Activated B cell treated with CpG ODN at 0.5 μM for 24 hours (primary cell): ENCODE results near the gene TCF4. TPM values are rescaled to one million over a fixed set of nuclear protein-coding genes. Genes with fewer than 3 reads are reported as not detected.

Experiments used
- ATAC-seq: fragments of 200-7000 bp; cut with Tn5 transposase; one replicate; pipeline ENCODE4 v1.10.0; 2021; ENCODE audit warnings: low read depth, mild to moderate bottlenecking, moderate library complexity
- CTCF ChIA-PET: fragments of 350-600 bp; sonication (Branson Sonifier 250); formaldehyde crosslinking; loops from one replicate; lab custom pipeline; 2021; ENCODE audit warnings: antibody characterized with exemption; lab: Charles Lee
- POLR2A ChIA-PET: fragments of 350-600 bp; sonication (Branson Sonifier 250); formaldehyde crosslinking; loops from one replicate; lab custom pipeline; 2021; ENCODE audit warnings: antibody characterized with exemption; lab: Charles Lee
- DNase-seq: peaks from one replicate; pipeline ENCODE4 v3.0.0; 2022
- H3K27ac Mint-ChIP-seq: one replicate; pipeline ENCODE4 v1.8.0; 2020; ENCODE audit warnings: mixed read lengths
- H3K27me3 Mint-ChIP-seq: one replicate; pipeline ENCODE4 v1.8.0; 2021; ENCODE audit warnings: mixed read lengths
- H3K36me3 Mint-ChIP-seq: one replicate; pipeline ENCODE4 v1.8.0; 2021; ENCODE audit warnings: low read depth, mixed read lengths
- H3K4me1 Mint-ChIP-seq: one replicate; pipeline ENCODE4 v1.8.0; 2021; ENCODE audit warnings: mixed read lengths
- H3K4me3 Mint-ChIP-seq: one replicate; pipeline ENCODE4 v1.8.0; 2020; ENCODE audit warnings: mild to moderate bottlenecking, mixed read lengths
- H3K9me3 Mint-ChIP-seq: one replicate; pipeline ENCODE4 v1.8.0; 2020; ENCODE audit warnings: mixed read lengths
- CTCF ChIP-seq: fragments of 200-600 bp; IDR thresholded peaks from one replicate; pipeline ENCODE4 v1.8.0; 2022; ENCODE audit warnings: antibody characterized with exemption, mild to moderate bottlenecking
- intact Hi-C: fragments of 100-400 bp; cut with micrococcal nuclease; formaldehyde crosslinking; loops from one replicate; pipeline ENCODE4 v1.15.1; 2024
- total RNA-seq: library from RNA; stranded (reverse); gene quantifications from 2 replicates; pipeline ENCODE4 v1.2.3, GENCODE V29; 2022

Gene TCF4
- total RNA-seq, 1 donor from 2014 or later: 270 TPM

DNA sequence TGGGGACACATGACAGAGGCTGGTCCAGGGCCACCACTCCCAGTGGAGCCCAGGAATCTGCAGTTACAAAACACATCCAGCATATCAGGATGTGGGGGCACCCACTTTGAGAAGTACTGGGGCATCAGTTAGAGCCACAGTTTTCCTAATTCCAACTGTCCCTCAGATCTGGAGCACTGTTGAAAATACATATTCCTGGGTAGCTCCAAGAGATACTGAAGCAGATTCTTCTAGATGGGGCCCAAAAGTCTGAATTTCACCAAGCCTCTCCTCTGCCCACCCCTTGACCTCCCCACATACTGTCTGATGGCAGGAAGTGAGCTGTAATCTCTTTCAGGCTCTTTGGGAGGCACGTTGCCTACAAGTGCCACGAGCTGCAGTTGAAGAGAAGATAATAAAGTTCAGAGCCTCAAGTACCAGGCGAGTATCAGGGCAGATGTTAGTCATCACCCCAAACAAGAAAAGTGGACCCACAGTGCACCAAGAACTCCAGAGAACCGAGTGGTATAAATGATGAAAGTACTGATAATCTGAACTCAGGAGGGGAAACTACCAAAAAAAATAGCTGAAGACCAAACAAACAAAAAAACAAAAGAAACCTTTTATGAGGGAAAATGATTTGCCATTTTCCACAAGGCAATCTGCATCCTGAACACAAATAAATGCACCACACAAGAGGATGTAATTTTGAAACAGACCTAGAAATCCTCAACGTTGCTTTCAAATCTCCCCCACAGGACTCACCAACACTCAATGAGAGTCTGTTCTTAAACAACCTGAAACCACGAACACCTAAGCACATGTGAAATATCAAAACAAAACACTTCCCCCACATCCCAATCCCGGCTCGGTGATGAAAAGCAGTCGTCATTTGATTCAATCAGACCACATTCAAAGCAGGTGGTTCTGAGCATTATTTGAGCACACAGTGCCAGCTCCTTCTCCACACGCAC, 98.7 kb downstream of the TCF4 start:
- DNase-seq (no peak), ATAC-seq (peak; percentile 56)
- Mint-ChIP-seq H3K27me3 (no peaks in the 10 kb centered on the region), H3K9me3 (no peaks in the 10 kb centered on the region), H3K4me1 (peaks cover 18% of the 10 kb centered on the region), H3K27ac (peak overlapping the region; percentile 33), H3K36me3 (no peaks in the 10 kb centered on the region), H3K4me3 (peak overlapping the region; percentile 57)
- ChIA-PET CTCF (no interaction called here), POLR2A (interaction anchor here (0.8 to 1.1 kb wide), 2 partner anchors 15 to 21 kb away, joined by 3 read pairs; no protein-coding TSS in a partner anchor)
- no peak for TF ChIP-seq CTCF
- intact Hi-C loops: no loop called here

DNA sequence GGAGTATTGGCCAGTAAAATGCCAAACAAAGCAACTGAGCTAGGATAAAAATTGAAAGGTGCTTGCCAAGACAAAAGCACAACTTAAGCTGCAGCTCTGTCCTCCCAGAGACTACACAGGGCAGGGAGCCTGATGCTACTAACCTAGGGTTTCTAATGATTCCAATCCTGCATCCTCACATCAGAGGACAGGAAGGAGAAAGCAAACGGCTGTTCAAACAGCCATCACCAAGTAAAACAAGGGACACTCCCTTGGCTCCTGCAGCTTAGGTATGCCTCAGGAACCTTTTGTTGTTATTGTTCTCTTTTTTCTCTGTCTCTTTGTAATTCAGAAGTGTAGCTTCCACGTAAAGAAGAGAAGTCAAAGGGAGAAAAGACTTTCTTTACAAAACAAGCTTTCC, 99.5 kb downstream of the TCF4 start:
- Mint-ChIP-seq H3K27me3 (no peaks in the 10 kb centered on the region), H3K4me1 (peaks cover 18% of the 10 kb centered on the region), H3K9me3 (no peaks in the 10 kb centered on the region), H3K4me3 (no peak overlapping the region), H3K27ac (no peak overlapping the region), H3K36me3 (no peaks in the 10 kb centered on the region)
- CTCF ChIA-PET: no interaction called here
- TF ChIP-seq CTCF: no peak
- ATAC-seq (no peak), DNase-seq (no peak)
- intact Hi-C loops: no loop called here
- POLR2A ChIA-PET: no interaction called here

DNA sequence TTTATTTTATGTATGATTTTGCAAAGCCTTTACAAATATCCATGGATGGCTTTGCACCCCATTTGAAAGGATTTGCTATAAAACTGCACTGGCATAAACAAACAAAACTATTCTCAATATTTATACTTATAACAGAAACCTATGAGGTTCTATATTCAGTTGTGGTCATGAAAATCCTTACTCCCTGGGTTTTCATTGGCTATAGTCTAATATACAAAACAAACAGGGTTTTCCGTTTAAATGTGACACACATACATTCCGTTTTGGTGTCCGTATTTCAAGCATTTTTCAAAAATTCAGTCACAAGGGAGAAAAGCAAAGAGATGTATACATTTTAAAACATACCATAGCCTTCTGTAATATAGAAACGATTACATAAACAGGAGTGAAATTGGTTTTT, 100.0 kb downstream of the TCF4 start:
- no peaks in the 10 kb centered on the region for H3K36me3 Mint-ChIP-seq
- no peak overlapping the region for H3K27ac Mint-ChIP-seq
- ATAC-seq (no peak), DNase-seq (no peak)
- POLR2A ChIA-PET: no interaction called here
- H3K4me3 Mint-ChIP-seq: no peak overlapping the region
- intact Hi-C loops: no loop called here
- no peaks in the 10 kb centered on the region for H3K27me3 Mint-ChIP-seq
- CTCF ChIA-PET: no interaction called here
- peaks cover 18% of the 10 kb centered on the region for H3K4me1 Mint-ChIP-seq
- TF ChIP-seq CTCF: no peak
- no peaks in the 10 kb centered on the region for H3K9me3 Mint-ChIP-seq

DNA sequence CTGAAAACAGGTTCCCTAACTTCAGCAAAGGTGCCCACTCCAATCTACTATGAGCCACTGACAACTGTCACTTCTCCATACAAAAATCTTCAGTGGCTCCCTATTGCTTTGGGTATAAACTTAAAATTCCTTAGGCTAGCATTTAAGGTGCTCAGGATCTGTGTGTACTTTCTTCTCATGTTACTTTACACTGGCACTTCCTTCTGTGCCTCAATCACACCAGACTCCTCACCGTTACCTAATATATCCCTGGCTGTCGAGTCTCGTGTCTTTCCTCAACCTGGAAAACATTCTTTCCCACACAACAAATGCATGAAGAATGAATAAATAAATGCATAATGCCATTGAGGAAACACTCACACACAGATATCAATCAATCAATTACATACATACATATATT, 101.1 kb downstream of the TCF4 start:
- POLR2A ChIA-PET: no interaction called here

More for the DNA sequence above, 101.1 kb downstream of the TCF4 start:
- DNase-seq (no peak), ATAC-seq (no peak)
- Mint-ChIP-seq H3K27ac (no peak overlapping the region), H3K9me3 (no peaks in the 10 kb centered on the region), H3K4me3 (no peak overlapping the region), H3K36me3 (no peaks in the 10 kb centered on the region), H3K4me1 (peaks cover 18% of the 10 kb centered on the region), H3K27me3 (no peaks in the 10 kb centered on the region)
- CTCF ChIA-PET: no interaction called here
- intact Hi-C loops: no loop called here
- no peak for TF ChIP-seq CTCF
